Fibroblast of upper back skin (primary cell): ENCODE results near the gene RITA1.
A peak's percentile ranks its signal among the peaks of the same experiment; 100 is the strongest.

Experiments used
- DNase-seq: peaks from one replicate; pipeline ENCODE4 v3.0.0-alpha.2; 2013

RITA1 gene

DNA sequence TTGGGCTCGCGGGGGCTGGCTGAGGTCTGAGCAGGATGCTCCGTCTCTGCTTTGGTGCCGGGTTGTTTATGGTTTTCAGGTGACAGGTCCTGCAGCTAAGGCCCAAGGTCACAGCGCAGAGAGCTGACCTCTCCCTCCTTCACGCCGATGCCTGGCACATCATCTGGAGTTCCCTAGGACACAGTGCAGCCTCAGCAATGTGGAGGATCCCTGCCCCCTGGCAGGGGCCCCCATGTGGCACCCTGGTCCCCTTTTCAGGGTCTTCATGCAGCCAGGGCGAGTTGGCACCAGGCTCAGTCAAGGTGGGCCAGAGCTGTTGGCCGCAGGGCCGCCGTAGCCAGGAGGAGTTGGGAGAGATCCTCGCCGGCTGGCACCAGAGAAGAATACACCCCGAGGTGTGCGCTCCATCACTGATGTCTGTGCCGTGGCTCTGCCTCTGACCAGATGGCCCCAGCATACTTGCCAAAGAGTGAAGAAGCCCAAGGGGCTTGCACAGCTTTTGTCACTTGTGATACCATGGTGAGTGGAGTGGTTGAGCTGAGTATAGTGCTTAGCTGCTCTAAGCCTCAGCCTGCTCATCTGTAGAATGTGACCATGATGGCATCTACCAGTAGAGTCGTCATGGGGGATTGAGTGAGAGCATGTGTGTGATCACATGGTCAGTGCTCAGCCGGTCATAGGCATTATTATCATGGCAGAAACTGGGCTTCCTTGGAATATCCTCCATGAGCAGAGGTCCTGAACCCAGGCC is 46.7 kb downstream of the RITA1 start:
- no peak for DNase-seq

DNA sequence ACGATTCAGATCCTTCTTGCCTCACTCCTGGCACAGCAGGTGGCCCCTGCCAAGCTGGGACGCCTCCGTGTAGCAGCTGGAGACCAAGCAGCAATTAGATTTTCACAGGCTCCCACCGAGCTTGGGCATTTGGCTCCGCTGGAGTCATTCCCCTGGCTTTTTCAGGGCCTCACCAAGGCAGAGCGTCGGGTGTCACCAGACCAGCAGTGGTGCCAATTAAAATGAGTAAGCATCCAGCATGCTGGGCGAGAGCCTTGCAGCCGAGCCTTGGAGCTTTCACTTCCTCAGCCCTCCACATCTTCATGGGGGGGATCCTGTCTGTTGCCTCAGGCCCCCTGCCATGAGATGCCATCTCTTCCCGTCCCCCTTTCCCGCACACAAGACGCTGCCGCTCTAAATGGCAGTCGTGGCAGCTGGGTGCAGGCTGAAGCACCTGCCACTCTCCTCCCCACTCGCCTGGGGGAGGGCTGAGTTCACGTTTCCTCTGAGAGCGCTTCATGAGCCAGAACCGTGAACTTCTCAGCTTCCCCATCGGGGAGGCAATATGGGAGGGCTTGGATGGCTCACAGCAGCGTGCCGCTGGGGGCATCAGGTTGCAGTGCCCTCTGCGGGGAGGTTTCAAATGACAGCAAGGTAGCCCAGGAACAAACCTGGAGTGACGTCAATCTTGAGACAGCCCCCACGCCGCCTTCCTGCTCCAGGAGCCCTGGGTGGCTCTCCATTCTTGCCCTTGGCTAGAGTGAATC is 47.5 kb downstream of the RITA1 start:
- no peak for DNase-seq

DNA sequence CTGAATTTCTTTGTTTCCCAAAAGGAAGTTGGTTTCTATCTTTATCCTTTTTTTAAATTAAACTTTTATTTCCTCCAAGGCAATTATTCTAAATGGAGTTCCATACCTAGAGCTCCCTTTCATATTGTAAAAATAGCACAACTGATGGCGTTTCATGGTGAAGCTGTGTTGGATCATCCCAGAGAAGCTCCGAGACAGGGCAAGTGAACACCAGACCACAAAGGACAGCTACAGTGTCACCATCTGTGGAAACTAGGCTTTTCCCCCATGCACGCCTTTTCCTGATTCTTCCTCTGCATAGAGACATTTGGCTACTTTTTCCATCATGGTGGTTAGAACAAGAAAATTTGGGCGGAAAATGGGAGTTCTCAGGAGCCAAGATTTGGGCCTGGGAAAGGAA is 48.4 kb downstream of the RITA1 start:
- DNase-seq, result no peak

DNA sequence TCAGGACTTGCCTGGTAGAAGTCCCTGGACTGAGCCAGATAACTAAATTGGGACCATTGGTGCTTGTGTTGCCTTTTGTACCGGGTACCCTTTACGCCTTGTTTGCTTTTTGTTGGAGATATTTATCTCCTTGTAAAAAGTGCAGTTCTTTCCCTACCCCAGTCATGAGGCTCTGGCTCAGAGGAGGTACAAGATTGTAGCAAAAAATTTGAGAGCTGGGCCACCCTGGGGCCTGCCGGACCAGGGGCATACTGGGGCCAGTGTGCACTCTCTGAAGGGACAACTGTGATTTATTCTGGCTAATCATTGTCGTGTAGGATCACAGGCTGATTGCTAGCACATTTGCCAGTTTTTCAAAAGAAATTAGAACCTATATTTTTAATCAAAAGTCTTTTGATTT is 49.0 kb downstream of the RITA1 start:
- no peak for DNase-seq

DNA sequence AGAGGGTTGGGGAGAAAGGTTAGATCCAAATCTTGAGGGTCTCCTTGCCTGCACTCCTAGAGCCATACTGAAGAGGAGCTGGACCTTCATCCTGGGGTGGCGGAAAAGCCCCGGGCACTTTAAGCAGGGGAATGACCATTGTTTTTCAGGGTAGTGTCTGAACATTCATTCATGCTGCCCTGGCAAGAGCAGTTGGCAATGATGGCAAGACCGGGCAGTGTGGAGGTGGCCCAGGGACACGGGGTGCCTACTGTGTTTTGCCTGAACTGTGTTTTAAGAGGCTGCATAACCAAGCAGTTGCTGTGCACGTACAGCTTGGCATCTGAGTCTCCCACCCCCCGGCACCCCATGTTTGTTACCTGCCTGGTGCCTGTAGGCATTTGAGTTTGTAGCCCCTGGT is 50.5 kb downstream of the RITA1 start:
- no peak for DNase-seq

DNA sequence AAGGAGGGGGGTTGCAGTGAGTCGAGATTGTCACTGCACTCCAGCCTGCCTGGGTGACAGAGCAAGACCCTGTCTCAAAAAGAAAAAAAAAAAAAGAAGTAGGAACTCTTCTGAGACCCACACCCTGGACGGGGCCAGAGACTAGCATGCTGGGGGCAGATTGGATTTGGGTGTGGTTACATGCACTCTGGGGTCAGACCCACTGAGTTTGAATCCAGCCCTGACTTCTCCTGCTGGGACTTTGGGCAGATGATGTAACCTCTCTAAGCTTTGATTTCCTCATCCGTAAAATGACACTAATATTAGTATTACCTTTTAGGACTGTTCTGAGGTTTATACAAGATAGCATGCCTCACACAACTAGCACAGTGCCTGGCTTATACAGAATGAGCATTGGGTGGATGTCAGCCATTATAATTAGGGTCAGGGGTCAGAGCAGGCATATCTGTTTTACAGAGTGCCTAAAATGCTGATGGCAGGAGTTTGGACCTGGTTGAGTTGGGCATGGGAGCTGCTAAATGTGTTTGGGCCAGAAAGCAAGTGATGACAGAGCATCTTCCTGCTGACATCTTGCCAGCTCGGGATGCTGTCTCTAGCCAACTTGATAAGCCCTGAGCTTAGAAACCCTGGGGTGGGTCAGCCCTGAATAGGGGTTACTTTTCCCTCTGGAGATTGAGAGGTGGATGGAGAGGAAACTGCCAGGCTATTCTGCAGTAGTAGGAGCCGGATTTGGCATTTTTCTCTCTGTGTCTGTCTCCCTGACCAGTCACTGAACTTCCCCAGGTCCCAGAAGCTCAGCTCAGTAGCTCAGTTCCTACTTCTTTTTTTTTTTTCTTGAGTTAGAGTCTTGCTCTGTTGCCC is 51.2 kb downstream of the RITA1 start:
- DNase-seq, result no peak

DNA sequence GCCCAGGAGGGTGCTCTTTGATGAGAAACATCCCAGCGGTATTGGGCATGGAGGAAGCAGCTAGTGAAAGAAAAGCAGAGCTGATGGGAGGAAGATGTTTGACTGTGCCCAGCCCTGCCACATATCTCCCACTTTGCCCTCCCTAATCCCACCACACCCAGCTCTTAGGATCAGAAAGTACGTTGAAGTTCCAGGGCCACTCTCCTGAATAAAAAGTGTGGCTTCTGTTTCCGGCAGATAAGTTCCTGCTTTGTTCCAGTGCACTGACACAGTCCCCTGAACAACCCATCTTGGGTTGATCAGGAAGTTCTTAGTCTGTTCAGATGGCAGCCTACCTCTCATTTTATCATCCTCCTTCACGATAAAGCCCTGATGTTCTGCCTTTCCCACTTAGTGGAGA is 52.2 kb downstream of the RITA1 start:
- DNase-seq, result no peak

DNA sequence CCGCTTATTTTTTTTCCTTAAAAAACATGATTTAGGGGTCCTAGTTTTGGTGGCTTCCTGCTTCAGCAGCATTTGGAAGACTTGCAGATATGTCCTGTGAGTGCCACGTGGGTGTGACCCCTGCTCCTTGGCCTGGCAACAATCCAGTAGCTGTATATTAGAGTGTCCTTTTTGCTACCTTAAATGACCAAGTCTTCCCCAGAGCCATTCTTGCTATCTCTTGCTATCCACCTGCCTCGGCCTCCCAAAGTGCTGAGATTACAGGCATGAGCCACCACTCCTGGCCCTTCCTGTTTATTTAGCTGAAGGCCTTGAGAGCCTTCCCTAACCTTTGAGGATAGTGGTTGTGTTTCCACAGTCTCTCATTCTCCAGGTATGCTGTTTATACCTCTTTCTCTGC is 52.8 kb downstream of the RITA1 start:
- DNase-seq, result no peak

DNA sequence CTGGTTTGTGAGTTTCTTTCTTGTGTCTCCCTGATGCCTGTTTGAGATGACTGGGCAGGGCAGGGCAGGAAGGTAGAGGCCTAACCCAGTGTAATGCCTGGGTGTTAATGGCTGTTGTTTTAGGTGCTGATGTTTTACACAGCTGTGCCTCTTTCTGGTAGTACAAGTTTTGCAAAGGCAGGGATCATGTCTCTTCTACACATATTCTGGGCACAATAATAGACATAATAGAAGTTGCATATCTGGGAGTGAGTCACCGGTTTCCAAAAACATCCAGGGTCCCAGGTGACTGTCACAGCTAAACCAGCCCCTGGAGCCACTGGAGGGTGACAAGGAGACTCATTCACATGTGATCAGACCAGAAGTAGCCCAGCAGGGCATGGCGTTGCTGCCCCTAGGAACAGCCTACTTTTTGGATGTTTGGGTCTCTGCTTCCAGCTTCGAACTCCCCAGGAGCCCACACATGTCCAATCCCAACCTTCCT is 53.8 kb downstream of the RITA1 start:
- DNase-seq, result no peak

DNA sequence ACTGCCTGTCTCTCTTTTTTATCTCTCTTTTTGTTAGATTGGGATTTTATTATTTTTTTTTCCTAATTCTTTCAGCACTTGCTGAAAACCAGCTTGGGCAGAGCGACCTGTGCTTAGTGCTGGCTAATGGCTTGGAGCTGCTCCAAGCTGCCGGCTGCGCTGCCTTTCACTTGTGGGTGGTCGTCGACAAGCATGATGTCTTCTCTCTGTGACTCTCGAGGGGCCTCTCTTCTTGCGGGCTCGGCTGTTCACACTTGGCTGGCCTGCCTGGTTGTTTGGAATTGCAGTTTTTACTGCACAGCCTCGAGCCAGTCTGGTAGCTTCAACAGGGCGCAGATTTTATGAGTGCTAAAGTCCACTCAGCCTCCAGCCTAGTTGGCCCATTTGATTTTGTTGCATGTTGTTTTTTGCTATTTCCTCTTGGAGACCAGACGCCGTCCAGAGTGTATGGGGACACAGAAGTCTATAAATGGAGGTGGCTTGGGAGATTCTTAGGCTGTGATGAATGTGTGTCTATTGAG is 54.4 kb downstream of the RITA1 start:
- peak; percentile 39 for DNase-seq

DNA sequence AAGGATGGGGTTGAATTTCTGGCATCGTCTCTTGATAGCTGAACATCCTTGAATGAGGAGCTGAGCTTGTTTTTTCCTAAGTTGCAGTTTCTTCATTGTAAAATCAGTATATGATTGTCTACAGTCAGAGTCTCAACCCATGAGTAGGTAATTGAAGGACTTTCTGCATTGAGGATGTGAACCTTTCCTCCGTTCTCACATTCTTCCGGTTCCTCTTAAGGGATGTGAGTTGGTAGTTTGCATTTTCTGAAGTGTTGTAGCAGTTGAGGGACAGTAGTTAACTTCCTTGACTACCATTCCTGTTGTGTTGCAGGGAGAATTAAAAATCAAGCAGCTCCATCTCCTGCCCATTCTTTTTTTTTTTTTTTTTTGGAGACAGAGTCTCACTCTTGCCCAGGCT is 54.9 kb downstream of the RITA1 start:
- no peak for DNase-seq

DNA sequence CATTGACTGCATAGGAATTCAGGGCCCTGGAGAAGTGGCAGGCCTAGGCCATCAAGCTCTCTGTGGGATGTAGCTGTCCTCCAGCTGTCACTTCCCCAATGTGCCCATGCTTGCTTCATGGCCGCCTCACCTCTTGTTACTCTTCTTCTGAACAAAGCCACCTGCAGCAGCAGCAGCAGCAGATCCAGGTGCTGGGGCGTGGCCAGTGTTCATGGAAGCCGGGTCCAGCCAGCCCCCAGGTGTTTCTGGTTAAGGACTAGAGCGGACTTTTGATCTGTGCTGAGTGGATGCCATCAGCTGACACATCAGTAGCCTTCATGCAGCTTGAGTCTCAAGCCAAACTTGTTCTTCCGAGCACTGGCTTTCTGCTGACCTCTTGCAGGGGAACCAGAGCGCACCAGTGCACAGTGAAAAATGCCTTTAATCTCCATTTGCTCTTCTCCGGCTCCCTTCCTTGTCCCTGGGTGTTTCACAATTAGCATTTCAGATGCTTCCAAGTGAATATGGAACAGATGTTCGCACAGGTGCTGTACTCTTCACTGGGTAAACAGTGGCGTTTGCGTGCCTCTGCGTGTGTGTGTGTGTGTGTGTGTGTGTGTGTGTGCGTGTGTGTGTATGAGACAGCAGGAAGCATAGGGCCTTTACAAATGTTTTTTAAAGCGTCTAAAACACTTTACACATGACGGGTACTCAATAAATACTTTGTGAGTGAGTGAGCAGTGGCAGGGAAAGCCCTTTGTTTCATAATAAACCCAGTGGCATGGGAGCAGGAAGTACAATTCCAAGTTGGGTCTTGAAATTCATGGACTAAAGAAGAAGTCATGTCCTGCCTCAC is 55.9 kb downstream of the RITA1 start:
- DNase-seq, result peak; percentile 87
